T-helper 1 cell (primary cell): ENCODE results near the gene DOK7.

ENCODE experiments used
- DNase-seq, 5 donors: peaks; one replicate each; pipeline ENCODE4 v3.0.0-alpha.2; 2012 to 2020

DOK7 gene

DNA sequence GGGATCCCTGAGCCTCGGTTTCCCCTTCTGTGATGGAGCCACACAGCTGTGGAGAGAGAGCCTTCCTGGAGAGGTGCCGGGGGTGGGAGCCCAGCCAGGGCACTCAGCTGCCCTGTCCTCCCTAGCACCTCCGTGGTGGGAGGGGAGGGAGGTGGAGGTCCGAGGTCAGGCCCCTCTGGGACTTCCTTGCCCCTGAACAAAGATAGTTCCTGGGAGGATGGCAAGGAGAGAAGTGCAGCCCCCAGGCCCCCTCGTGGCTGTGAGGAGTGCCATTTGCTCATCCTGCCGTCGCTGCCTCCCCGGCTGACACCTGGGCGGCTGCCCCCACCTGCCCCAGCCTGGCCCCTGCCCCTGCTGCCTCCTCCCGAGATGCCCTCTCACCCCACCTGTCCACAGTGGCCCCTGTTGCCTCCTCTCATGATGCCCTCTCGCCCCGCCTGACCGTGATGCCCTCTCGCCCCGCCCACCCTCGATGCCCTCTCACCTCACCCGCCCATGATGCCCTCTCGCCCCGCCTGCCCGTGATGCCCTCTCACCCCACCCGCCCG, 12.7 kb downstream of the DOK7 start:
- DNase-seq: no peak

DNA sequence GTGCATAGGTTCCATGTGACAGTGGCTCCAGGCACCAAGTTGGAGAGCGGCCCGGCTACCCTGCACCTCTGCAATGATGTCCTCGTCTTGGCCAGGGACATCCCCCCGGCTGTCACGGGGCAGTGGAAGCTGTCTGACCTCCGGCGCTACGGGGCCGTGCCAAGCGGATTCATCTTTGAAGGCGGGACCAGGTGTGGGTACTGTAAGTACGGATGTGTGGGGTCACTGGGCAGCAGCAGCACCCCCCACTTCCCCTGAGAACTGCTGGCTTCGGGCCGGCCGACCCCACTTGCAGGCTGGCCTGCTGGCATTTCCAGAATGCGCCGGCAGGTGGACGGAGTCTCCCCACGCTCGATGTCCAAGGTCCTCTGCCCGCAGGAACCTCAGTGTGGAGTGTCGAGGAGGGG, 13.2 kb downstream of the DOK7 start:
- no peak for DNase-seq

DNA sequence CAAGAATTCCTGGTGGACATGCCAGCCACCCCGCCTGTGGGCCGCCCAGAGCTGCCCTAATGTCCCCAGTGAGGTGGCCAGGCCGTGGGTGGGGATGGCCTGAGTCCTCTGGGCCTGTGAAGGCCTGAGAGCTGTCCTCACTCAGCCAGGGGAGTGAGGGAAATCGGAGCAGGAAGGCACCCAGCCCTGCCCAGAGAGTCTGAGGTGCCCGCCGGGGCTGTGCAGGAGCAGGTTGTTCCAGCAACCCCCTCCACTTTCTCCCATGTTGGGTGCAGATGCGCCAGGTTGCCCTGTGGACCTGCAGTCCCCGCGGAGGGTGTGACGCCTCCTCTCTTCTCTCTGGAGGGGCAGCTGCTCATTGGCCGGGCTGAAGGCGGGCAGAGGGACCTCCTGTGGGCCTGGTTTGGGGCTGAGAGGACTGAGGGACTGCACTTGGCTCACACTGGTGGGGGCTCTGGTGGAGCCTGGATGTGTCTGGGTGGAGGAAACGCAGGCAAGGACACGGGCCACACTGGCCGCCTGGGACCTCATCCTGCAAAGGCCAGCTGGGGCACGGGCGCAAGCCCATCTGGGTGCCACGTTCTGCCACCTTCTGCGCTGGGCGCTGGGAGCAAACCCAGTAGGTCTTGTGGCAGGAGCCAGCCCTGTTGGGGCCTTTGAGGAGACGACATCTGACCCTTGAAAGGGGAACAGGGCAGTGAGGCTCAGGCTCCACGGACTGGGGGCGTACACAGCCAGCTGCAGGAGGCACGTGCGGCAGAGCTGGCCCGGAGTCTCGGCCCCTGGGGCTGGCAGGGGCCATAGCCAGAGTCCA, 14.0 kb downstream of the DOK7 start:
- peak in 1 of 5 donors; percentile 0 for DNase-seq

DNA sequence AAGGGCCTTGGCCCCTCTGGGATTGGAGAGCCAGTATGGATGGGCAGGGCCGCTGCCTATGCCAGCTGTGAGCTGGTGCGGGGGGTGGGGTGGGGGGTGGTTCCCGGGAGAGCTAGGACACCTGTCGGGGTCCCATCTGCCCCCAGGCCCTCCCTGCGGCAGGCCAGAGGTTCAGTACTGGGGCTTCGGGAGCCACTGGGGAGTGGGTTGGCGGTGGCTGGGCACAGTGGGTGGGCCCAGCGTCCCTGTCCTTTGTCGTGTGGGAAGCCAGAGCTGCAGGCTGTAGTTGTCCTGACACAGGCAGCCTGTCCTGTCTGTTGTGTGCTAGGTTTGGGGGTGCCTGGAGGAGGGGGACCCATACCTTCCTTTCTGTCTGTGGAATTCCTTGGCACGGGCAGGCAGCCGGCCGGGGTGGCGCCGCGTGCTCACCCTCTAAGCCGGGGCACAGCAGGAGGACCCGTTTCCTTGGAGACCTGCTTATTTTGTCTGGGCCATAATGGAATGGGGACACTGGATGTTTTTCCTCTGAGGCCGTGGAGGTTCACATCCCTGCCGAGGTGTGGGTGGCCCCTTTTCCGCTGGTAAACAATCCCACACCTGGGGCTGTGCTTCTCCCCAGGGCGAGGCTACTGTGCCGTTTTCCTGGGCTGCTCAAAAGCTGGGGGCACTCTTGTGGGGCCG, 14.8 kb downstream of the DOK7 start:
- peak in 1 of 5 donors; percentile 0 for DNase-seq

DNA sequence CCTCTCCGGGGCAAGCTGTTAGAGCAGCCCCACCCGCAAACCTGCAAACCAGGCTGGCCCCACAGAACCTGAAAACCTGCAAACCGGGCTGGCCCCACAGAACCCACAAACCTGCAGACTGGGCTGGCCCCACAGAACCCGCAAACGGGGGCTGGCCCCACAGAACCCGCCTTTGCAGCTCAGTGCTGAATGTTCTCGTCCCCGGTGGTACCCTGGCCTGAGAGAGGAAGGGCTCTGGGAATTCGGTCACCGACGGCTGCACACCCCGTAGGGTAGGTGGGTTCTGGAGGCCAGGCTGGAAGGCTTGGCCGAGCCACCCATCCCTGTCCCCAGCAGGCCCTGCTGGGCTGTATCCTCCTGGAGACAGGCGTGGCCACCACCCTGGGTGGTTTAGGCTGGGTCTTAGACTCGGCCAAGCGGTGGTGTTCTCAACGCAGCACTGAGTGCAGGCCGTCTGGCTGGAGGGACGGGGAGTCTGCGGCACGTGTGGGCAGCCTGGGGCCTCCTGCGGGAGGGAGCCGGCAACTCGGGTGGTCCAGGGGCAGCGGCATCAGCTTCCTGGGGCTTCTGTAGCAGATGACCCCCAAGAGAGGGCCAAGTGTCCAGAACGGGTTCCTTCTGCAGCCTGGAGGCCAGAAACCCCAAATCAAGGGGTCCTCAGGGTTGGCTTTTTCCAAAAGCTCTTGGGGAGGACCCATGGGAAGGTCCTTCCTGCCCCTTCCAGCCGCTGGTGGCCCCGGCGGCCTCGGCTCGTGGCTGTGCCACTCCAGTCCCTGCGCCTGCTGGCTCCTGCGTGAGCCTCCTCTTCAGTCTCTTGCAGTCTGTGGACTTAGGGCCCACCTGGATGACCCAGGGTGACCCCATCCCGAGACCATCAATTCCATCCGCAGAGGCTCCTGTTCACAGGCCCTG, 15.6 kb downstream of the DOK7 start:
- DNase-seq: no peak

DNA sequence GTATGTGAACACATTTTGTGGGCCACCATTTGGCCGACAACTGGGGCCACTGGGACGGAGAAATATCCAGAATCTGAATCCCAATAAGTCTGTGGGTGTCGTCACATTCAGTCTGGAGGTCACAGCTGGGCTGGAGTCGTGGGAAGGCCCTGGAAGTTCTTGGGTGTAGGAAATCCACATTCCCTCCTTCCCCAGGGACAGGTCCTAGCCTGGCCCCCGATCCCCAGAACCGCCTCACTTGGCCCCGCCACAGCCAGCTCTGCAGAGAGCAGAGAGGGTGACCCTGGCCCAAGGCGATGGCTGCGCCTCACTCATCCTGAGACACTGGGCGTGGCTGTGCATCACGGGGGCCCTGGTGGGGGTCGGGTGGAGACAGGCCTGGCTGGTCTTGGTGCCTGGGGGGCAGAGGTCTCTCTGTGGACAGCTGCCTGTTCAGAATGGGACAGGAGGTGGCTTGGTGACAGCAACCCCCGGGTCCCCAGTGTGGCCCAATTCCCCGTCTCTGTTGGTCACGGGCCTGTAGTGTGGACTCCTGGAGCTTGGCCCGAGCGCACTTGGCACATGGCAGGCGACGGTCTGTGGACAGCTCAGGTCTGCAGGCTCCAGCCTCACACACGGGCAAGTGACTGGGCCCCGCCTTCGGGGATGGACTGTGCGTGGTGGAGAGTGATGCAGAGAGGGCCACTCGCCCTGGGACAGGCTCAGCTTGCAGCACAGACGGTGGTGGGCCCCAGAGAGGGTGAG, 16.4 kb downstream of the DOK7 start:
- DNase-seq: no peak

DNA sequence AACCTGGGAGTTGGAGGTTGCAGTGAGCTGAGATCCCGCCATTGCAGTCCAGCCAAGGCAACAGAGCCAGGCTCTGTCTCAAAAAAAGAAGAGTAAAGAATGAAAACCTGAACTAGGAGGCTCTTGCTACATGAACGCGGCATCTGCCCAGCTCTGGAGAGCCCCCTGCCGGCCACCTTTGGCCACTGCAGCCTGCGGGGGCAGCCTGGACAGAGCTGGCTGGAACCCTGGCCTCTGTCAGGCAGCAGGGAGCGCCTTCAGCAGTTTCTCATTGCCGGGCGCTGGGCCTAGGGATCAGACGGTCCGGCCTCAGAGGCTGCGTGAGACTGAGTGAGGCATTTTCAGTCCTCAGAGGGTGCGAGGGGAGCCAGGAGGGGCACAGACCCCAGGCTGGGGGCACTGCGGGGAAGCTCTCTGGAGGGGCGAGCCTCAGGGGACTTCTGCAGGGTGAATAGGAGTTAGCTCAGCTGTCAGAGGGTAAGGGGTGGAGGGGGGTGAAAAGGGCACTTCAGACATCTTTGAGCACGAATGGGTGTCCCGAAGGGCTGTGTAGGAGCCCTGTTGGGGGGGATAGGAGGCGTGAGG, 17.5 kb downstream of the DOK7 start:
- peak; percentile 32 to 61 (median 52) for DNase-seq

DNA sequence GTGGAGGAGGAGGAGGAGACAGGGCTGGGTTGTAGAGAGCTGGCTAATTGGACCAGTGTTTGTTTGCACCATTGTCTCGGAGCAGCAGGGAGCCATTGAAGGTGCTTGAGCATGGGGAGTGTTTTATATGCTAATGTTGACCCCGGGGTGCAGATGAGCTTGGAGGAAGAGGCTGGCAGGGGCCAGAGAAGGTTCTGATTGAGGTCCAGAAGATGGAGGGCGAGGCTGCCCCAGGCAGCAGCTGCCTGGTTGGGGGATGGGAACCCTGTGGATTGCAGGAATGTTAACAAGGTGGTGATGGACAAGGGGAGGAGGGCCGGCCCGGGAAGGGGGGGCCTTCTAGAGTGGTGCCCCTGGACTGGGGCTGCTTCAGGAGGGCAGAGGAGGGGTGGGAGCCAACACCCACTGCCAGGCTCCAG, 18.0 kb downstream of the DOK7 start:
- DNase-seq: no peak

DNA sequence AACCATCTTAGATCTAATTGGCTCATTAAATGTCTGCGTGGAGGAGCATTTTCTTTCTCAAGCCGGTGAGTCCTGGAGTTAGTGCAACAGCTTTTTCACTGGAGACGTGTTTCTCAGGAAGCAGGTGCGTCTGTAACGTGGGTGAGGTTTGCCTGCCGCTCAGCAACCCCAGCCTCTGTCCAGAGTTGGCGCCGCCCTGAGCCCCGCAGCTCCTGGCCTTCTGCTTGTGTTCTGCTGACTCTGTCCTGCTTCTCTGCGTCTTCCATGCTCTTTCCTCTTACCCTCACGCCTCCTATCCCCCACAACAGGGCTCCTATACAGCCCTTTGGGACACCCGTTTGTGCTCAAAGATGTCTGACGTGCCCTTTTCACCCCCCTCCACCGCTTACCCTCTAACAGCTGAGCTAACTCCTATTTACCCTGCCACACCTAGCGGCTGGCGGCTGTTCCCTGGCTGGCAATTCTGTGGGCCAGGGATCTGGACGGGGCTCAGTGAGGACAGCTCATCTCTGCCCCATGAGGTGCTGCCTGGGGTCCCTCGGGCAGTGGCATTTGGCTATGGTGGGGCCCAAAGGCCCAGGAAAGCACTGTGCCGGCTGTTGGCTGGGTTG, 18.8 kb downstream of the DOK7 start:
- DNase-seq: no peak

DNA sequence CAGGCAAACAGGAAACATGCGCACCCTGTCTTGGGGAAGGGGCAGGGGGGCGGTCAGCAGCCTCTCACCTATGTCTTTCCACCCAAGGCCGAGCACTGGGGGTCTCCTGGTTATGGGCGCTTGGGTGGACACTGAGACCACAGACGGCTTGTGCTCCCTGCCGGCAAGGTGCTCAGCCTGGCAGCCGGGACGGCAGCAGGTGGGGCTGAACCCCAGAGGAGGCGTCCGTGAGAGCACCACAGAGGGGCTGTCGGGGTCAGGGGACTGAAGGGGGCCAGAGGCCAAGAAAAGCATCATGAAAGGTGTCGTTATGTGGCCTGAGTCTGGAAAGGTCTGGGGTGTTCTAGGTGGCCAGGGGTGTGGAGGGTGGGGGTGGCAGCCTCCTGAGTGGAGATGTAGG, 19.6 kb downstream of the DOK7 start:
- DNase-seq: no peak

DNA sequence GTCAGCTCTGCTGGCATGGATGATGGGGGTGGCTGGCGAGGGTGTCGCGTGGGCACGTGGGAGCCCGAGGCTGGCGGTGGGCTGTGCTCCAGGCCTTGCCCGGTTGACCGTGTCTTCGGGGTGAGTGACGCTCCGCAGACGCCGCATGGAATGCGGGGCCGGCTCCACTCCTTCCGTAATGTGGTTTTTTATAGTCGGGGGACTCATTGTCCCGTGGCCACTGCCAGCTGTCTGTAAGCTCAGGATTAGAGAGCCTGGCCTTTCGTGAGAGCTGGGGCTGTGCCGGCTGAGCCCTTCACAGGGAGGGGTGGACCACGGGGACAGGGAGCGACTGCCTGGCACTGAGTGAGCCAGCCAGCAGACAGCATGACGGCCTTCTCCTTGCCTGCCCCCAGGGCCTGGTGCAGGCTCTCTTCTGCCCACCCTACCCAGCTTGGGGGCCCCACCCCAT, 20.4 kb downstream of the DOK7 start:
- no peak for DNase-seq

DNA sequence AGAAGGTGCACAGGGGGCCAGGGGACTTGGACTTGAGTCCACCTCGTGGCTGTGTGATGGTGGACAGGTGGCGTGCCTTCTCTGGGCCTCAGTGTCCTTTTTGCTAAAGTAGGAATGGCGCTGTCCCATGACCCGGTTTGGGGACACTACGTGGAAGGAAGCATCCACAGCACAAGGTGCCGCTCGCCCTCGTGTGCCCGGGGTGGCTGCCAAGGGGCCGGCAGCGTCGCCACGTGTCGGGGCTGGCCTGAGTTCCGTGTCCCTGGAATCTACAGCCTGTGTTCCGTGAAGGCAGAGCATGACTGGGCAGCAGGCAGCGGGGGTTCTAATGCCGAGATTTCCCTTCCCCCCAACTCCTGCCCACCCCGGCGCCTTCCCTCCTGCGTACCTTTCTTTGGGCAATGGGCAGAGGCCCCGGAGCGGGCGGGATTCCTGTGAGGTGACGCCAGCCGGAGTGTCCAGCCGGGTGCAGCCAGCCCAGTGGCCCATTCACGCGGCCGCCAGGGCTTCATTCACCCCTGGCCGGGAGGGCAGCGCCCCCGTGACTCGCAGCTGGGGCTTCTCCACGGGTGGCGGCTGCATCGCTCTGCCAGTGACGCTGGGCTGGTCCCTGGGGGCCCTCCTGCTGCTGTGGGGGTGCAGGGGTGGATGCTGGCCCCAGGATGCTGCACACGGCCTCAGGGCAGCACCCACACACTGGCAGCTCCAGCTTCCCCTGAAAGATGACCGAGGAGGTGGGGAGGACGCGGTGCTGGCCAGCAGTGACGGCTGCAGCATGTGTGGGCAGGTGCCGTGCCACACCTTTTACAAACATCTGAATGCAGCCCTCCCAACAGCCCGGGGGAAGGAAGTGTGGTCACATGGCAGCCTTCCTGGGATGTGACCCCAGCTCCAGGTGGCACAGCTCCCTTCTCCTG, 21.2 kb downstream of the DOK7 start:
- DNase-seq: no peak

DNA sequence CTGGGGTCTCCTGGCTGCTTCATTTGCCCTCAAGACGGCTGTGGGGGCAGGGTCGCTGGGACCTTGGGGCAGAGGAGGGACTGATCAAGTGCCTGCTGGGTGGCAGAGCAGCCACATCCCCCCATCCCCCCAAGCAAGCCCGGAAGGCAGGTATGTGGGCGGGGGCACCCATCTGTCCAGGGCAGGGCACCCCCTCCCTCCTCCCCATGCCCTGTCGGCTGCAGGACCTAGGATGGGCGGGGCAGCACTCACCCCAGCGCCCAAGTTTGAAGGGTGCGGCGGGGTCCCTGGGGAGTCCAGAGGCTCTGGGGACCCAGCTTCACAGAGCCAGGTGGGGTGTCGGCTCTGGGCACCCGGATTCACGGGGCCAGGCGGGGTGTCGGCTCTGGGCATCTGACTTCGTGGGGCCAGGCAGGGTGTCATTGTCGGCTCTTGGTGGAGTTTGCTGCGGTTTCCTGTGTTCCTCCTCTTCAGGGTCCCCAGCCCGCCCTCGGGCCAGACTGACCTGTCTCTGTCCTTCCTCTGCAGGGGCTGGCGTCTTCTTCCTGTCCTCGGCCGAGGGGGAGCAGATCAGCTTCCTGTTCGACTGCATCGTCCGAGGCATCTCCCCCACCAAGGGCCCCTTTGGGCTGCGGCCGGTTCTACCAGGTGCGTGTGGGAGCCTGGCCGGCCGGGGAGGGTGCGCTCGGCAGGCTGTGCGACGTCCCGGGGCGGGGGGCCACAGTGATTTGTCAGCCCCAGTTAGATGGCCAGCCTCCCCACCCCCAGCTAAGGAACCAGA, 22.1 kb downstream of the DOK7 start:
- DNase-seq: no peak

DNA sequence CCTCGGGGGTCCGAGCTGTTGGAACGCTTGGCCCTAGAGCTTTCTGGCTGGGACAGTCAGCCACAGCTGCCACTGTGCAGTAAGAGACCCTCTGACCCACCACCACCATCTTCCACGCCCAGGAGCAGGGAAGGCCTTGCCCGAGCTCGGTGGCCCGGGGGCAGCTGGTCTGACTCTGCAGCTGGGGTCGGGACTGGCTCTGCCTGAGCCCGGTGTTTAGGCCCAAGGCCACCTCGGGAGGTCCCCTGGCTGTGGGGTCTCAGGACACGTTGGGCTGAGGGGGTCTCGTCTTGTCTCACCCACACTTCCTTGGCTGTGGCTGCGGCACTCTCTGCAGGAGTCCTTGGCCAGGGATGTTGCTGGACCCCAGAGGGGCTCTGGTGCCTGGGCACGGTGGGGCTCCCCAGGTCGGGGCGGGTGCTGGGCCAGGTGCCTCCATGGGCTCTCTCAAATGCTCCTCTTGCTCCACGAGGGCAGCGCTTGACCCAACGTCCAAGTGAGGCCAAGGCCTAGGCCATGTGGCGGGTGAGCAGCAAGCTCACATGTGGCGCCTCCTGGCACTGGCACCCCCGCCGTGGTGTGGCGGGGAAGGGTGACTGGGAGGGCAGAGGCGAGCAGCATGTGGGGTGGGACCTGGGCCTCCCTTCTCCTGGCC, 22.9 kb downstream of the DOK7 start:
- DNase-seq: no peak

DNA sequence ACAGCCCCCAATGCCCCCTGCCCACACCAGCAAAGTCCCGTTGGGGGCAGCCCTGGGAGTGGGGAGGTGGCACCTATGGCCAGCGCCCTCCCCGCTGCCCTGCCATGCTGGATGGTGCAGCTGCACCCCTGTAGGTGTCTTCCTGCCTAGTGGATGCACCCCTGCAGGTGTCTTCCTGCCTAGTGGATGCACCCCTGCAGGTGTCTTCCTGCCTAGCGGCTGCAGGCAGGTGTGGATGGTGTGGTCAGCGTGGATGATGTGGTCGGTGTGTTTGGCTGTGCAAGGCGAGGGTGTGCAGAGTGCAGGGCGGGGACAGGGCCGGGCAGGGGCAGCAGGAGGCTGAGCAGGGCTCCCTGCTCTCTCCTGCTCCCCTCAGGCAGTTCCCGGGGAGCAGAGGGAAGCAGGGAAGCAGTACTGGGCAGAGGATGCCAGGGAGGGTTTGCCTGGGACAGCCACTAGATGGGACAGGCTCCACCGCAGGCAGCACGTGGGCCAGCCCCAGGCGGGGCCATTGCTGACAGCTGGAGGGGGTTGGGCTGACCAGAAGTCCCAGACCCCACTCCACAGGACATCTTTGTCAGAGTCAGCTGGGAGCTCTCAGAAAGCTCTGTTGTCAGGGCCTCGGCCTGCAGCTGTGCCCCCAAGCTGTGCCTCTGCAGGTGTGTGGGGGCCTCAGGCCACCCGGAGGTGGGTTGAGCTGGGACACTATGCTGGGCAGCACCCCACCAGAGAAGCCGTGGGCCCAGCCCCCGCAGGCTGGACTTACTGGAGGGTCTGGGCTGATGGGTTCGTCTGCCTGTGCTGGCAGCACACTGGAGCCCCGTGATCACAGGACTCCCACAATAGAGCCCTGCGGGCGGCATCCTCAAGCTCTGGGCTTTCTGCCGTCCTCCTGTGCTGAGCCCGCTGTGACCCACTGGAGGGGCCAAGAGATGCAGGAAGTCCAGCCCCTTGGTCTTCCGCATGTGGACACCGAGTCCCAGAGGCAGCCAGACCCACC, 23.7 kb downstream of the DOK7 start:
- no peak for DNase-seq

DNA sequence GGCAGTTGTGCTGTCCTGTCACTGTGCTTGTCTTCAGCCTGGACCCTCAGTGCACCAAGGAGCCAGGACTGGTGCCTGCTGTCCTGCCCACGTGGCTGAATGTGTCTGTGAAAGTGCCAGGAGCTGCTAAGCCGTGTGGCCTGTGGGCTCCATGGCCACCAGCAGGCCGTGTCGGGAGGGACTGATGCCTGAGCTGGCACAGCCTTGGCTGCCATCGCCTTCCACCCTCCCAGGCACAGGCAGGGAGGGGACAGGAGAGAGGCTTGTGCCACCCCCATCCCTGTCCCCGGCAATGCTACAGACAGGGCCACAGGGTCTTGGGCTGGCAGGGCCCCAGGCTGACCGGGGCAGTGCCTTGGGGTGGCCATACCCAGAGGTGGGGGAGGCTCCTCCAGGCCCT, 24.8 kb downstream of the DOK7 start:
- DNase-seq: no peak

DNA sequence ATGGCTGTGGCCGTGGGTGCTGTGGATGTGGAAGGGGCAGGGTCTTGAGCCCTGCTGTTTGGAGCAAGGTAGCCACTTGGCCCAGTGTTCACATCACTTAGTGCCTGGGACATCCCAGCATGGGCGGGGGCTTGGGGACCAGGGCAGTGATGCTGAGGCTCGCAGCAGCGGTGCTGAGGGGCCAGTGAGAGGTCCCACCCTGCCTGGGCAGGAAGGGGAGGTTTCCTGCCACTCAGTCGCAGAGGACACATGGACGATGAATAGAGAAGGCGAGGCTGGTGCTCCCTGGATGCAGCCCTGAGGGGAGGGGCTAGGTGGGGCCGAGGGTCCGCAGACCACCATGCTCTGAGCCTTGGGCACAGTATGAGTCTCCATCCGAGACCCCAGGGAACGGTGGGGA, 25.7 kb downstream of the DOK7 start:
- no peak for DNase-seq
